HG02759 (cell line): ENCODE data around the gene AURKA.
"Not testable (repeated sequence)": the region's sequence is repeated elsewhere in the genome, so short reads cannot be mapped to it uniquely, and the experiment has no call there.

Experiments
- ATAC-seq: cut with Tn5 transposase; IDR thresholded peaks from one replicate; pipeline ENCODE4 v1.9.1; 2021; ENCODE audit warnings: mild to moderate bottlenecking, moderate library complexity; ENCODE audit not compliant: unreplicated experiment

Gene AURKA

GRCh38 chr20:56391596-56392131 is 351 bp downstream of the AURKA start:
- peak; percentile 38 for ATAC-seq

- ATAC-seq: no peak
Observed at GRCh38 chr20:56391037-56391436, 978 bp downstream of the AURKA start.

- not testable (repeated sequence) for ATAC-seq
Observed at GRCh38 chr20:56390396-56390795, 1.6 kb downstream of the AURKA start.

GRCh38 chr20:56389807-56390206 is 2.2 kb downstream of the AURKA start:
- ATAC-seq: no peak

- no peak for ATAC-seq
Observed at GRCh38 chr20:56388882-56389281, 3.1 kb downstream of the AURKA start.

- no peak for ATAC-seq
Observed at GRCh38 chr20:56386219-56386618, 5.8 kb downstream of the AURKA start.

- no peak for ATAC-seq
Observed at GRCh38 chr20:56385130-56385529, 6.9 kb downstream of the AURKA start.

GRCh38 chr20:56383334-56383733 is 8.7 kb downstream of the AURKA start:
- no peak for ATAC-seq

- no peak for ATAC-seq
Observed at GRCh38 chr20:56382696-56383095, 9.3 kb downstream of the AURKA start.

GRCh38 chr20:56381501-56381900 is 10.5 kb downstream of the AURKA start:
- peak; percentile 42 for ATAC-seq

GRCh38 chr20:56380375-56380774 is 11.6 kb downstream of the AURKA start:
- no peak for ATAC-seq

- no peak for ATAC-seq
Observed at GRCh38 chr20:56378386-56378785, 13.6 kb downstream of the AURKA start.

GRCh38 chr20:56376331-56376730 is 15.7 kb downstream of the AURKA start:
- ATAC-seq: no peak

- ATAC-seq: peak; percentile 39
Observed at GRCh38 chr20:56373942-56374341, 18.1 kb downstream of the AURKA start.

GRCh38 chr20:56372850-56373249 is 19.2 kb downstream of the AURKA start:
- ATAC-seq: peak; percentile 63

- no peak for ATAC-seq
Observed at GRCh38 chr20:56371977-56372376, 20.0 kb downstream of the AURKA start.

- ATAC-seq: no peak
Observed at GRCh38 chr20:56369179-56369578, 22.8 kb downstream of the AURKA start.

GRCh38 chr20:56368351-56369134 is 23.5 kb downstream of the AURKA start:
- no peak for ATAC-seq

GRCh38 chr20:56363491-56363890 is 28.5 kb downstream of the AURKA start:
- no peak for ATAC-seq

GRCh38 chr20:56362833-56363413 is 29.1 kb downstream of the AURKA start:
- ATAC-seq: no peak

- ATAC-seq: no peak
Observed at GRCh38 chr20:56361900-56362299, 30.1 kb downstream of the AURKA start.

- no peak for ATAC-seq
Observed at GRCh38 chr20:56360908-56361205, 31.2 kb downstream of the AURKA start.
